Stimulated activated CD8-positive, alpha-beta memory T cell treated with anti-CD3 and anti-CD28 coated beads, Interleukin-2, amount 100 ng/mL, for 48 hours (primary cell): Measurements from ENCODE around the gene QPCTL.
A peak's percentile ranks its signal among the peaks of the same experiment; 100 is the strongest.
"Not testable (repeated sequence)": the region's sequence is repeated elsewhere in the genome, so short reads cannot be mapped to it uniquely, and the experiment has no call there.

ENCODE experiments used
- DNase-seq, 2 donors: peaks; one replicate each; pipeline ENCODE4 v3.0.0-alpha.2; 2020; ENCODE audit warnings: low read depth in 2 of 2

The QPCTL gene

GRCh38 chr19:45717131-45717982 is 24.9 kb downstream of the QPCTL start:
- peak; percentile 97 for DNase-seq

DNA sequence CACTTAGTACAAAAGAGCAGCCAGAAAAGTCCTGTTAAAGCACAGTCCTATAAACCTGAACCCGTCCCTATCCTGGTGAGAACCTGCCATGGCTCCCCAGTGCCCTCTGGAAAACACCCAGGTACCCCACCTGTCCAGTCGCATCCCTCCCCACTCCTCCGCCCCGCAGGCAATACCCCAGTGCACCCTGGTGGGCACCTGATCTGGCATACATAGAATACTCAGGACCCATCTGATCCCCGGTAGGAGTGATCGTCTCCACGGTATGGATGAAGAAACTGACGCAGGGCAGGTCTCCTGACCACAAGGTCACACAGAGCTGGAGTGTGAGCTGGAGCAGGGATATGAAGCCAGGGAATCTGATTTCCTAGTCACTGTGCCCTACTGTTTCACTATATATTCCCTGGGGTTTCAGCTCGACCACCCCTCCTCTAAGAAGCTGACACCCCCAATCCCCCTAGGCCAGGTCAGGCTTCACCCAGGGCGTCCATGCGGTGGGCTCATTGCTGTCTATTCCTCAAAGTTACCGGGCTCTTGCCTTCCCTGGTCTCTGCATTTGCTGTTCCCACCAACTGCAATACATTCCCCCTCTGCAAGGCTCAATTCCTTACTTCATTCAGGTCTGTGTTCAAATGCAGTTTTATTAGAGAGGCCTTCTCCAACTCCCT is 25.7 kb downstream of the QPCTL start:
- no peak for DNase-seq

DNA sequence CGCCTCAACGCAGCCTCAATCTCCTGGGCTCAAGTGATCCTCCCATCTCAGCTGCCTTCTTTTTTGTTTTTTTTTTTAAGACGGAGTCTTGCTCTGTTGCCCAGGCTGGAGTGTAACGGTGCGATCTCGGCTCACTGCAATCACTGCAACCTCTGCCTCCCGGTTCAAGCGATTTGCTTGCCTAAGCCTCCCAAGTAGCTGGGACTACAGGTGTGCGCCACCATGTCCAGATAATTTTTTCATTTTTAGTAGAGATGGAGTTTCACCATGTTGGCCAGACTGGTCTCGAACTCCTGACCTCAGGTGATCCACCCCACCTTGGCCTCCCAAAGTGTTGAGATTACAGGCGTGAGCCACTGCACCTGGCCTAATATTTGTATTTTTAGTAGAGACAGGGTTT is 27.6 kb downstream of the QPCTL start:
- not testable (repeated sequence) for DNase-seq

- not testable (repeated sequence) for DNase-seq
These were observed 36.2 kb downstream of the QPCTL start for GRCh38 chr19:45728683-45729082.

GRCh38 chr19:45729800-45730290 is 37.4 kb downstream of the QPCTL start:
- DNase-seq, result no peak

DNA sequence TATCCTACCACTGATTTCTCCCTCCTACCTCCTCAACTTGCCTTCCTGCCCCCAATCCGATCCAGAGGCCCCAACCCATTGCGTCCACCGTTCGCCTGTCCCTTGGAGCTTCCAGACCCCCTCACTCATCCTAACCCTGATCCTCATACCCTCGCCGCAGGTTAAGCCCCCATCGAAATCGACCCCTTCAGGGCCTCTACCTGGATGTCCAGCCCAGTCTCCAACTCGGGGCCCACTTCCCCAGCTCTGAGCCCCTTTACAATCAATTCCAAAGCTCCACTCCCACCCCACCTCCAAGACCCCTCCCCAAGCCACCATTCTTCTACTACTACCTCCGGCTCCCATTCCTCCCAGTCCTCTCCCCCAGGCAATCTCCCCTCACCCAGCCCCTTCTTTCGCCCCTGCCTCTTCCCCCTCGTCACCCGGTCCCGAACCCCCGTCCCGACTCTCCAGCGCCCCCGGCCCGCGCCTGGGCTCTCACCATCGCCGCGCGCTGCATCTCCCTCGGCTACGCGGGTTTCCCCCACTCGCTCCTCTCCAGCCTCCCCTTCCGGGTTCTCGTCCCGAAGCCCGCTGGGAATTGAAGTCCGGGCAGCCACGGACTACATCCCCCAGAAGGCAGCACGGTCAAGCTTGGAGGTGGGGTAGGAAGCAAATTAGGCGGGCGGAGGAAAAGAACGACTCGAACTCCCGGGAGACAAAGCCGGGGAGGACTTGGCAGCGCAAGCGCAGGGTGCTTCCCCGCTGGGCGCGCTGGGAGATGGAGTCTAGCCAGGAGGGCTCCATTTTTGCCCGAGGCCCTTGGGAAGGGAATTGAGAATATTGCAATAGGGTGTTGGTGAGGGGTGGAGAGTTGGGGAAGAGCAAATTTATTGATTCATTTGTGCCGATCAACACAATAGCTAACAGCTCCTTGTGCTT is 38.2 kb downstream of the QPCTL start, which contains the start of gene FBXO46:
TSS of gene FBXO46 (minus strand) at position 529 of the 921 bp plus-strand sequence. CDS start 17,401 bp downstream, outside the sequence.
- peak; percentile 84 to 92 for DNase-seq

DNA sequence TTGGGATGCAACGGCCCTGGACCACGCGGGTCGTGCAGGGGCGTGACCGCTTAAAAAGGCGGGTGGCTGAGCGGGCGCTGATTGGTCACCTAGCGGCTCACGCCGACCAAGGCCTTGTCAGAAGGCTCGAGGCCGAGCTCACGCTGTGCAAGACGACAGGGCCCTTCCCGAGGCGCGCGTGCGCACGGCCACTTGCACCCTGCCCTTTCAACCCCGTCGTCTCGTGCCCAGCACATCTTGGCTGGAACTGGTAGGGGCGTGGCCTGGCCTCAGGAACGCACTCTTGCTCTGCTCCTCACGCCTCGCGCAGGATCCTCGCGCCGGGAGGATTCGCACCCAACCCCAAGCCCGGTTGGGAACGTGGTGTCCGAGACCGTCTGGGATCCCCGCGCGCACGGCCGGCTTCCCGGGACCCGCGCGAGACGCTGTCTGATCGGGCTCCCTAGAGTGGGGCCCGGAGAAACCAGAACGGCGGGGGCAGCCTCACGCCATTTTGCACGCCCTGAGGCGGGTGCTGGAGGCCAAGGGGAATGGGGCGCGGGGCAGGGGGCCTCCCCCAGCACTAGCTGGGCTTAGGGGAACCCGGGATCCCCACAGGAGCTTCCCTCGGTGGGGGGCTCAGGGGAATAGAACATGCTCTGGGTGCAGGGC is 40.8 kb downstream of the QPCTL start, which contains the start of gene MEIOSIN:
TSS of gene MEIOSIN (plus strand) at position 280 of the 651 bp plus-strand sequence. CDS start 1,938 bp downstream, outside the sequence.
- DNase-seq, result no peak

DNA sequence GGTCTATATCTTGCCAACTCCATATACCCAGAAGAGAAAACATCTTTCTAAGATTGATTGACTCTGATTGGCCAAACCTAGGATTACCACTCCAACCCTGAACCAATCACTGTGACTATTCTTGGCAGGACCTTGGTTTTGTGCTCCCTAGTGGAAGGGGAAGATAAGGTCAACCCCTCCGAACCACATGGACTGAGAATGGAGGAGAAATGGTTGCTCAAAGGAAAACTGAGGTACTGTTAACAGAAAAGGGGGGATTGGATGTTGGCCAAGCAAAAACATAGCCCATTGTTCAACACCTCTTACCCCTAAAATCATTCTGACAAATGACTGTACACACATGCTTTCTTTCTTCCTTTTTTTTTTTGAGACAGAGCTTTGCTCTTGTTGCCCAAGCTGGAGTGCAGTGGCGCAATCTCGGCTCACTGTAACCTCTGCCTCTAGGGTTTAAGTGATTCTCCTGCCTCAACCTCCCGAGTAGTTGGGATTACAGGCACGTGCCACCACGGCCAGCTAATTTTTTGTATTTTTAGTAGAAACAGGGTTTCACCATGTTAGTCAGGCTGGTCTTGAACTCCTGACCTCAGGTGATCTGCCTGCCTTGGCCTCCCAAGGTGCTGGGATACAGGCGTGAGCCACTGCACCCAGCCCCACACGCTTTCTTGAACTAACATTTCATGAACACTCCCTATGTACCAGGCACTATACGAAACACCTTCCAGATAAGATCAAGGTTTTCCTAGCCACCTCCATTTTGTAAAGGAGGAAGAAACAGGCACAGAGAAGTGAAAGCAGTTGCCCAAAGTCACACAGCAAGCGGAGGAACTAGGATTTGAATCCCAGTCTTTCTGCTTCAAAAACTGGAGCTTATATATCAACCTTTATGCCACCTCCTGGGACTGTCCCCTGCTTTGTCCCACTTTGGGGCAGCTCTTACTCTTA is 47.3 kb downstream of the QPCTL start:
- no peak for DNase-seq

GRCh38 chr19:45742969-45743368 is 50.5 kb downstream of the QPCTL start:
- no peak for DNase-seq

- DNase-seq, result no peak
These were observed 53.1 kb downstream of the QPCTL start for GRCh38 chr19:45745606-45746005.

- no peak for DNase-seq
These were observed 54.4 kb downstream of the QPCTL start for GRCh38 chr19:45746866-45747265.

DNA sequence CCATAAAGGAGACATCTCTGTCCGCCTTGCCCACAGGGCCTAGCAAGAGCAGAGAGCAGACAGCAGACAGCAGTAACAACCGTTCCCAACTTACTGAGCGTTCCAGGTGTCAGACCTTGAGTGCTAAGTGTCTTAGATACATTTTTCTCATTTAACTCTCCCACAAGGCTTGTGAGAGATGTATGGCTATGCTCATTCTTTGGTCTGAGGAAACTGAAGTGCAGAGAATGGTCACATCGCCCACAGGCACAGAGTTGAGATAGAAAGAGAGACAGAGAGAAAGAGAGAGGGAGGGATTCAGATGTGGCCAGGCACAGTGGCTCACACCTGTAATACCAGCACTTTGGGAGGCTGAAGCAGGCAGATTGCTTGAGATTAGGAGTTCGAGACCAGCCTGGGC is 55.0 kb downstream of the QPCTL start:
- DNase-seq, result no peak

- not testable (repeated sequence) for DNase-seq
These were observed 59.0 kb downstream of the QPCTL start for GRCh38 chr19:45751483-45751882.

- no peak for DNase-seq
These were observed 60.2 kb downstream of the QPCTL start for GRCh38 chr19:45752639-45753038.

DNA sequence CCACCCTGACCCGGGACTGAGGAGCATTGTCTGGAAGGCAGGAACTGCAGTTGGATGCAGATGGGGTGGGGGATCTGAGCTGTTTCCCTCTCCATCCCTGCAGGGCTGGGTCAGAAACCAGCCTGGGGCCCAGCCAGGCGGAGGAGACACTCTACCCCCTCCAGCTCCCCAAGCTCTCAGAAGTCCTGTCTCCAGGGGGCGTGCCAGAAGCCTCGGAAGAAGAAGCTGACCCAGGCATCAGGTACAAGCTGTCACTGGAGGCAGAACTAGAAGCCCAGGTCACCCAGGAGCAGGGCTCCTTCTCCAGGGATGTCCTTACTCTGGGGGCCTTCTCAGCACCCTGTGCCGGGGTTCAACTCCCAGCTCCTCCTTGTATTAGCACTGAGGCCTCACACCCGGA is 61.1 kb downstream of the QPCTL start:
- DNase-seq, result no peak
